Endothelial cell of umbilical vein (primary cell): Measurements from ENCODE around the gene KCNE5. TPM values are rescaled to one million over a fixed set of nuclear protein-coding genes. Genes with fewer than 3 reads are reported as not detected.

Source experiments
- BruUV-seq: library from RNA; stranded (reverse); fragments of 400-500 nt; replicated peaks from 2 replicates; lab custom pipeline; 2021; lab: Mats Ljungman, UMichigan
- CTCF ChIA-PET: fragments of 300-600, 350-600 bp; sonication (Branson Sonifier 250); formaldehyde crosslinking; loops from one replicate; lab custom pipeline; 2021; ENCODE audit warnings: antibody characterized with exemption, inconsistent platforms; lab: Charles Lee
- POLR2A ChIA-PET: fragments of 300-600, 350-600 bp; sonication (Branson Sonifier 250); formaldehyde crosslinking; loops from one replicate; lab custom pipeline; 2021; ENCODE audit warnings: antibody characterized with exemption, inconsistent platforms; lab: Charles Lee
- DNase-seq: peaks from one replicate; pipeline ENCODE4 v3.0.0-alpha.2; 2011; ENCODE audit warnings: low read depth, low spot score
- FAIRE-seq: peaks from 2 replicates; lab custom pipeline; 2011; peaks lifted over from hg19 to GRCh38; lab: Jason Lieb, UNC
- H2AFZ ChIP-seq: 2 replicates; pipeline ENCODE4 v1.6.0; 2012; ENCODE audit warnings: low read depth, low read length, control low read depth, inconsistent platforms
- H3K27ac ChIP-seq: 2 replicates; pipeline ENCODE4 v1.5.1; 2011; ENCODE audit warnings: low read depth, mild to moderate bottlenecking, control low read depth, low read length, moderate library complexity; ENCODE audit not compliant: insufficient read depth
- H3K27me3 ChIP-seq, 2 experiments: 2 replicates each; pipeline versions ENCODE4 v1.6.0 to v1.6.1; 2011; ENCODE audit warnings: low read length in 2 of 2, mixed read lengths in 1 of 2; ENCODE audit not compliant: control insufficient read depth in 2 of 2, insufficient read depth in 2 of 2
- H3K36me3 ChIP-seq, 2 experiments: 2 replicates in 1 of 2; 3 replicates in 1 of 2; pipeline ENCODE4 v1.5.1; 2011; ENCODE audit warnings: low read length in 2 of 2, mild to moderate bottlenecking in 1 of 2, moderate library complexity in 1 of 2; ENCODE audit not compliant: control insufficient read depth in 2 of 2, insufficient read depth in 2 of 2; ENCODE audit errors: extremely low read depth in 1 of 2
- H3K4me1 ChIP-seq: 3 replicates; pipeline ENCODE4 v1.5.1; 2011; ENCODE audit warnings: mild to moderate bottlenecking, low read length; ENCODE audit not compliant: control insufficient read depth, insufficient read depth; ENCODE audit errors: extremely low read depth
- H3K4me2 ChIP-seq: 2 replicates; pipeline ENCODE4 v1.6.1; 2011; ENCODE audit warnings: low read length, control low read depth, mixed read lengths; ENCODE audit not compliant: insufficient read depth
- H3K4me3 ChIP-seq, 3 experiments: fragments of 200-600 bp in 1 of 3; sonication (generic), shearing (Covaris generic) in 1 of 3; replicated peaks in 1 of 3; 2 replicates each; pipeline ENCODE4 v1.5.1; 2011 to 2016; ENCODE audit warnings: control low read depth in 3 of 3, low read length in 3 of 3, mild to moderate bottlenecking in 2 of 3, inconsistent platforms in 1 of 3, low read depth in 1 of 3, moderate library complexity in 1 of 3; ENCODE audit not compliant: insufficient read depth in 1 of 3
- H3K79me2 ChIP-seq: 2 replicates; pipeline ENCODE4 v1.6.0; 2012; ENCODE audit warnings: low read length, inconsistent platforms; ENCODE audit not compliant: control insufficient read depth, insufficient read depth
- H3K9ac ChIP-seq: replicated peaks from 2 replicates; pipeline ENCODE3; 2011; ENCODE audit warnings: low read length, control low read depth; ENCODE audit not compliant: insufficient read depth; ENCODE audit errors: extremely low read depth
- H3K9me1 ChIP-seq: replicated peaks from 3 replicates; pipeline ENCODE4 v1.6.0; 2011; ENCODE audit warnings: mild to moderate bottlenecking, low read length; ENCODE audit not compliant: control insufficient read depth, insufficient read depth; ENCODE audit errors: extremely low read depth
- H3K9me3 ChIP-seq: replicated peaks from 2 replicates; pipeline ENCODE4 v1.5.1; 2012; ENCODE audit warnings: low read length, inconsistent platforms; ENCODE audit not compliant: control insufficient read depth, insufficient read depth
- H4K20me1 ChIP-seq: replicated peaks from 2 replicates; pipeline ENCODE3; 2011; ENCODE audit warnings: mild to moderate bottlenecking, low read length; ENCODE audit not compliant: control insufficient read depth, insufficient read depth; ENCODE audit errors: extremely low read depth
- EZH2 ChIP-seq: IDR thresholded peaks from 2 replicates; pipeline ENCODE4 v1.6.1; 2012; ENCODE audit warnings: borderline replicate concordance, low read depth, mild to moderate bottlenecking, moderate library complexity, low read length, inconsistent platforms; ENCODE audit not compliant: severe bottlenecking
- FOS ChIP-seq: IDR thresholded peaks from 2 replicates; pipeline ENCODE4 v1.6.1; 2011; ENCODE audit warnings: mild to moderate bottlenecking, low read length, moderate library complexity, borderline replicate concordance; ENCODE audit not compliant: insufficient read depth
- GATA2 ChIP-seq: IDR thresholded peaks from 2 replicates; pipeline ENCODE4 v1.7.0; 2011; ENCODE audit warnings: low read depth, mild to moderate bottlenecking, moderate library complexity, mixed read lengths, low read length; ENCODE audit not compliant: insufficient read length, insufficient read depth
- JUN ChIP-seq: IDR thresholded peaks from 2 replicates; pipeline ENCODE4 v1.6.1; 2011; ENCODE audit warnings: borderline replicate concordance, low read depth; ENCODE audit not compliant: insufficient read length, insufficient read depth
- MYC ChIP-seq: IDR thresholded peaks from one replicate; pipeline ENCODE4 v1.6.1; 2011; ENCODE audit warnings: mild to moderate bottlenecking, low read depth, low read length
- POLR2A ChIP-seq: IDR thresholded peaks from 2 replicates; pipeline ENCODE4 v1.6.1; 2012; ENCODE audit warnings: low read depth, mild to moderate bottlenecking, control low read depth, low read length
- POLR2AphosphoS5 ChIP-seq: IDR thresholded peaks from 2 replicates; pipeline ENCODE4 v1.6.1; 2012; ENCODE audit warnings: low read depth, mild to moderate bottlenecking, control low read depth, low read length, moderate library complexity; ENCODE audit not compliant: insufficient read depth
- dilution Hi-C: fragments of 300-500 bp; cut with MboI; formaldehyde crosslinking; loops from one replicate; pipeline ENCODE4 v1.15.0; 2019; ENCODE audit warnings: low sequenced_read_pairs; ENCODE audit not compliant: extremely low pct_ligation_motif_present
- intact Hi-C: fragments of 100-400 bp; cut with micrococcal nuclease; formaldehyde crosslinking; loops from one replicate; pipeline ENCODE4 v1.10.0; 2022
- polyA plus RNA-seq, 4 experiments: library from polyadenylated mRNA; depleted of rRNA in 3 of 4; stranded (reverse) in 3 of 4; unstranded in 1 of 4; fragments of >200 nt; gene quantifications; 2 replicates each; pipeline versions ENCODE4 v1.2.1 to v1.2.3, GENCODE V29; 2011 to 2012; ENCODE audit warnings: missing spikeins in 1 of 4
- total RNA-seq: library from RNA; stranded (reverse); gene quantifications from 2 replicates; pipeline ENCODE4 v1.2.3, GENCODE V29; 2021
- TF ChIP-seq, protein P1 (sequence below), 2 donors: IDR thresholded peaks; 1 replicate in 1 of 2; 2 replicates in 1 of 2; pipeline ENCODE4 v1.5.1; 2011; ENCODE audit warnings: low read length in 2 of 2, mild to moderate bottlenecking in 2 of 2, moderate library complexity in 2 of 2, control low read depth in 1 of 2, inconsistent platforms in 1 of 2, low read depth in 1 of 2; ENCODE audit not compliant: insufficient read depth in 1 of 2; ENCODE audit errors: extremely low read depth in 1 of 2
- TF ChIP-seq, protein P2 (sequence below): IDR thresholded peaks from 2 replicates; pipeline ENCODE4 v1.6.1; 2011; ENCODE audit not compliant: insufficient read depth, insufficient read length

Gene KCNE5
- total and polyA plus RNA-seq, 2 donors (not counting 3 experiments of a cell fraction or from before 2014, with no cell fraction given) = 0.15 to 0.31 TPM

- Histone ChIP-seq H3K27me3 (no peaks in the 10 kb centered on the region), H3K9me3 (no peaks in the 10 kb centered on the region), H3K36me3 (no peaks in the 10 kb centered on the region), H4K20me1 (no peaks in the 10 kb centered on the region), H3K9ac (no peak overlapping the region), H3K79me2 (no peaks in the 10 kb centered on the region), H3K4me1 (peaks cover 7% of the 10 kb centered on the region), H2AFZ (no peak overlapping the region), H3K9me1 (no peaks in the 10 kb centered on the region), H3K4me2 (no peak overlapping the region), H3K27ac (no peak overlapping the region), H3K4me3 (no peak overlapping the region)
- DNase-seq = peak; percentile 60
- ChIA-PET CTCF (no interaction called here), POLR2A (no interaction called here)
- intact Hi-C loops = no loop called here
- FAIRE-seq = peak; percentile 42
- BruUV-seq = no TSS peak
- dilution Hi-C loops = no loop called here
- TF ChIP-seq, protein P1, sequence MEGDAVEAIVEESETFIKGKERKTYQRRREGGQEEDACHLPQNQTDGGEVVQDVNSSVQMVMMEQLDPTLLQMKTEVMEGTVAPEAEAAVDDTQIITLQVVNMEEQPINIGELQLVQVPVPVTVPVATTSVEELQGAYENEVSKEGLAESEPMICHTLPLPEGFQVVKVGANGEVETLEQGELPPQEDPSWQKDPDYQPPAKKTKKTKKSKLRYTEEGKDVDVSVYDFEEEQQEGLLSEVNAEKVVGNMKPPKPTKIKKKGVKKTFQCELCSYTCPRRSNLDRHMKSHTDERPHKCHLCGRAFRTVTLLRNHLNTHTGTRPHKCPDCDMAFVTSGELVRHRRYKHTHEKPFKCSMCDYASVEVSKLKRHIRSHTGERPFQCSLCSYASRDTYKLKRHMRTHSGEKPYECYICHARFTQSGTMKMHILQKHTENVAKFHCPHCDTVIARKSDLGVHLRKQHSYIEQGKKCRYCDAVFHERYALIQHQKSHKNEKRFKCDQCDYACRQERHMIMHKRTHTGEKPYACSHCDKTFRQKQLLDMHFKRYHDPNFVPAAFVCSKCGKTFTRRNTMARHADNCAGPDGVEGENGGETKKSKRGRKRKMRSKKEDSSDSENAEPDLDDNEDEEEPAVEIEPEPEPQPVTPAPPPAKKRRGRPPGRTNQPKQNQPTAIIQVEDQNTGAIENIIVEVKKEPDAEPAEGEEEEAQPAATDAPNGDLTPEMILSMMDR (IDR thresholded peaks at IDR 0.05; ENCODE audit: extremely low read depth in 1 of 2, insufficient read depth in 1 of 2, low read depth in 1 of 2, low read length in 2 of 2) = no peak
- TF ChIP-seq MYC (no peak), FOS (no peak), JUN (no peak), GATA2 (no peak), POLR2AphosphoS5 (no peak), POLR2A (no peak), EZH2 (no peak)
- TF ChIP-seq, protein P2, sequence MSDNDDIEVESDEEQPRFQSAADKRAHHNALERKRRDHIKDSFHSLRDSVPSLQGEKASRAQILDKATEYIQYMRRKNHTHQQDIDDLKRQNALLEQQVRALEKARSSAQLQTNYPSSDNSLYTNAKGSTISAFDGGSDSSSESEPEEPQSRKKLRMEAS = no peak
Observed at GRCh38 chrX:109578916-109579315, 46.1 kb downstream of the KCNE5 start.
